ENCODE measurements around the gene SLC10A6. TPM values are rescaled to one million over a fixed set of nuclear protein-coding genes. Genes with fewer than 3 reads are reported as not detected.

Gene SLC10A6
- total RNA-seq, 1 experiment from 2014 or later: not detected

GRCh38 chr4:86775061-86775460, 74.1 kb downstream of the SLC10A6 start:
- H3K36me3 ChIP-seq (ENCODE audit: control insufficient read depth, insufficient read depth, low read length): peaks cover 4% of the 10 kb centered on the region; the same call in 1 of the 2 replicates
- intact Hi-C loops (cut with micrococcal nuclease; ENCODE audit: unreplicated experiment): no loop called here

More at GRCh38 chr4:86775061-86775460, 74.1 kb downstream of the SLC10A6 start:
- no peak overlapping the region for H3K27ac ChIP-seq (ENCODE audit: low read length)
- H3K27me3 ChIP-seq (ENCODE audit: control insufficient read depth, insufficient read depth, low read length): no peaks in the 10 kb centered on the region
- POLR2A ChIA-PET: no interaction called here
- ATAC-seq (no peak), DNase-seq (ENCODE audit: low read depth, low spot score) (no peak)
- no peaks in the 10 kb centered on the region for H3K9me3 ChIP-seq (ENCODE audit: control insufficient read depth, insufficient read depth, low read depth, low read length)
- H3K4me3 ChIP-seq (ENCODE audit: low read depth in 2 of 2, low read length in 2 of 2): no peak overlapping the region
- in situ Hi-C loops (cut with HindIII; ENCODE audit: low pct_unique_long_range_greater_than_20kb, low sequenced_read_pairs): no loop called here
- no peaks in the 10 kb centered on the region for H3K4me1 ChIP-seq (ENCODE audit: control insufficient read depth, insufficient read depth, low read length)
- CTCF ChIA-PET: no interaction called here
- TF ChIP-seq TCF7L2 (IDR thresholded peaks at IDR 0.05; ENCODE audit: low read depth, low read length) (no peak), CTCF (IDR thresholded peaks at IDR 0.05) (no peak), SIN3A (IDR thresholded peaks at IDR 0.05; ENCODE audit: borderline replicate concordance, insufficient read depth, low read depth, low read length) (no peak), POLR2AphosphoS5 (IDR thresholded peaks at IDR 0.05; ENCODE audit: low read depth, low read length) (no peak), REST (IDR thresholded peaks at IDR 0.05; ENCODE audit: insufficient read depth in 1 of 2, low read depth in 2 of 2, low read length in 1 of 2) (no peak)
- no TSS peak for BruUV-seq (replicated peaks)

Other genes starting within 250 kb of the SLC10A6 start
- 0.26 TPM for gene C4orf36, start 43.0 kb upstream of the SLC10A6 start, total RNA-seq (2021; ENCODE audit: unreplicated experiment)
- 23.9 TPM for gene AFF1, start 85.6 kb upstream of the SLC10A6 start, total RNA-seq (2021; ENCODE audit: unreplicated experiment)